Measurements from ENCODE around the gene VSIG10. TPM values are rescaled to one million over a fixed set of nuclear protein-coding genes. Genes with fewer than 3 reads are reported as not detected.
"Not testable (repeated sequence)": the region's sequence is repeated elsewhere in the genome, so short reads cannot be mapped to it uniquely, and the experiment has no call there.

VSIG10 gene
- total RNA-seq, 3 donors from 2014 or later: 30.2 to 39.3 (median 34.1) TPM

- DNase-seq (ENCODE audit: low spot score in 2 of 2): no peak
- no peaks in the 10 kb centered on the region for H3K36me3 ChIP-seq
Observed at GRCh38 chr12:118082161-118082560, 21.6 kb downstream of the VSIG10 start.

DNA sequence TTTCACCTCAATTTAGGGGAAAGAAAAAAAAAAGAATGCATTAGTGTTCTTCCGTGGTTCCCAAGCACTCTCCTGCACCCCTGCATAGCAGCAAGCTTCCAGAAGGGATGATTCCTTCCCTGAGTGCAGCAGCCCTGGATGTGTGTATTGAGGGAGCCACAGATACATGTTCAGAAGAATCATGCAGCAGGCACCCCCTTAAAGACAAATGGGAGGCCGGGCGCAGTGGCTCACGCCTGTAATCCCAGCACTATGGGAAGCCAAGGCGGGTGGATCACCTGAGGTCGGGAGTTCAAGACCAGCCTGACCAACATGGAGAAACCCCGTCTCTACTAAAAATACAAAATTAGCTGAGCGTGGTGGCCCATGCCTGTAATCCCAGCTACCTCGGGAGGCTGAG is 22.3 kb downstream of the VSIG10 start:
- H3K4me3 ChIP-seq; H3K36me3 ChIP-seq; H3K9me3 ChIP-seq; DNase-seq (ENCODE audit: low spot score in 2 of 2); H3K27me3 ChIP-seq; H3K27ac ChIP-seq; H3K4me1 ChIP-seq; intact Hi-C loops (cut with DNase I; ENCODE audit: low total_unique reads): not testable (repeated sequence)

More at GRCh38 chr12:118082161-118082560, 21.6 kb downstream of the VSIG10 start:
- intact Hi-C loops (cut with DNase I; ENCODE audit: low total_unique reads): no loop called here
- H3K4me1 ChIP-seq: no peaks in the 10 kb centered on the region
- no peak overlapping the region for H3K4me3 ChIP-seq
- TF ChIP-seq POLR2AphosphoS5 (IDR thresholded peaks at IDR 0.05) (no peak), CTCF (IDR thresholded peaks at IDR 0.05) (no peak), POLR2A (IDR thresholded peaks at IDR 0.05) (no peak)
- H3K27ac ChIP-seq: no peak overlapping the region
- no peaks in the 10 kb centered on the region for H3K9me3 ChIP-seq
- H3K27me3 ChIP-seq: no peaks in the 10 kb centered on the region

- no peak overlapping the region for H3K4me3 ChIP-seq
- TF ChIP-seq POLR2A (IDR thresholded peaks at IDR 0.05) (no peak), POLR2AphosphoS5 (IDR thresholded peaks at IDR 0.05) (no peak), CTCF (IDR thresholded peaks at IDR 0.05) (no peak)
- no peaks in the 10 kb centered on the region for H3K4me1 ChIP-seq
- no peaks in the 10 kb centered on the region for H3K9me3 ChIP-seq
- no peaks in the 10 kb centered on the region for H3K36me3 ChIP-seq
- DNase-seq (ENCODE audit: low spot score in 2 of 2): no peak
- intact Hi-C loops (cut with DNase I; ENCODE audit: low total_unique reads): no loop called here
- no peaks in the 10 kb centered on the region for H3K27me3 ChIP-seq
- H3K27ac ChIP-seq: no peak overlapping the region
Observed at GRCh38 chr12:118073768-118074167, 30.0 kb downstream of the VSIG10 start.

- no peak for TF ChIP-seq POLR2AphosphoS5 (IDR thresholded peaks at IDR 0.05)
- TF ChIP-seq POLR2A (IDR thresholded peaks at IDR 0.05): no peak
- no peak for TF ChIP-seq CTCF (IDR thresholded peaks at IDR 0.05)
- intact Hi-C loops (cut with DNase I; ENCODE audit: low total_unique reads): no loop called here
- Histone ChIP-seq H3K27ac (no peak overlapping the region), H3K27me3 (no peaks in the 10 kb centered on the region), H3K36me3 (no peaks in the 10 kb centered on the region), H3K4me1 (no peaks in the 10 kb centered on the region), H3K9me3 (no peaks in the 10 kb centered on the region), H3K4me3 (no peak overlapping the region)
- DNase-seq (ENCODE audit: low spot score in 2 of 2): no peak
Observed at GRCh38 chr12:118070650-118071049, 33.2 kb downstream of the VSIG10 start.

DNA sequence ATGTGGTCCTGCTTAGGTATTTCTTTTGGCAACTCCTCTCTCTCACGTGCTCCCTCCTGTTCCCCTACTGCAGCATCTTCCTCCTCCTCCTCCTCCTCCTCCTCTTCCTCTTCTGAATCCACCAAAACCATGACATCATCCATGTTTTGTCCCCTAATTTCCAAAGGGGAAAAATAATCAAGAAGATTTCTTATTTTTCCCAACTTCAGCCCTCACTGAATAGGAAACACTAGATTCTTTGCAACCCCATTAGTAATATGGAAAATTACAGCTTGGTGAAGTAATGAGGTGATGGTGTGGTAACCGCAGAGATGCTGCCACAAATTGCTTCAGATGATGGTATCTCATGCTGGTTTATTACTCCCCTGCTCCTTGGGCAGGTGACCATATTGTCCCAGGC is 35.4 kb downstream of the VSIG10 start:
- Histone ChIP-seq H3K27ac (no peak overlapping the region), H3K9me3 (no peaks in the 10 kb centered on the region), H3K36me3 (no peaks in the 10 kb centered on the region), H3K27me3 (no peaks in the 10 kb centered on the region), H3K4me3 (no peak overlapping the region), H3K4me1 (no peaks in the 10 kb centered on the region)
- TF ChIP-seq POLR2AphosphoS5 (IDR thresholded peaks at IDR 0.05) (no peak), POLR2A (IDR thresholded peaks at IDR 0.05) (no peak), CTCF (IDR thresholded peaks at IDR 0.05) (no peak)
- intact Hi-C loops (cut with DNase I; ENCODE audit: low total_unique reads): no loop called here
- DNase-seq (ENCODE audit: low spot score in 2 of 2): no peak

GRCh38 chr12:118065380-118065779 is 38.4 kb downstream of the VSIG10 start:
- TF ChIP-seq POLR2AphosphoS5 (IDR thresholded peaks at IDR 0.05) (no peak), POLR2A (IDR thresholded peaks at IDR 0.05) (no peak), CTCF (IDR thresholded peaks at IDR 0.05) (no peak)
- intact Hi-C loops (cut with DNase I; ENCODE audit: low total_unique reads): no loop called here
- no peak for DNase-seq (ENCODE audit: low spot score in 2 of 2)
- Histone ChIP-seq H3K36me3 (no peaks in the 10 kb centered on the region), H3K4me1 (no peaks in the 10 kb centered on the region), H3K27me3 (no peaks in the 10 kb centered on the region), H3K4me3 (no peak overlapping the region), H3K9me3 (no peaks in the 10 kb centered on the region), H3K27ac (no peak overlapping the region)

All from breast epithelium (tissue), 4 donors.